WTC11 (cell line): ENCODE results near the gene NEURL3. TPM values are rescaled to one million over a fixed set of nuclear protein-coding genes. Genes with fewer than 3 reads are reported as not detected.

Experiments used
- ATAC-seq: fragments of 200-7000 bp; cut with Tn5 transposase; 2 replicates; pipeline ENCODE4 v1.10.0; 2021; ENCODE audit warnings: mild to moderate bottlenecking, moderate library complexity
- CTCF ChIA-PET: fragments of 300-600 bp; sonication (Branson Sonifier 250); formaldehyde crosslinking; loops from one replicate; lab custom pipeline; 2021; ENCODE audit warnings: antibody characterized with exemption; lab: Charles Lee
- POLR2A ChIA-PET: fragments of 350-600 bp; sonication (Branson Sonifier 250); formaldehyde crosslinking; loops from one replicate; lab custom pipeline; 2021; ENCODE audit warnings: antibody characterized with exemption; lab: Charles Lee
- DNase-seq: peaks from one replicate; pipeline ENCODE4 v3.0.0; 2021; ENCODE audit warnings: low spot score
- H3K27ac Mint-ChIP-seq: 2 replicates; pipeline ENCODE4 v1.8.0; 2021; ENCODE audit warnings: mixed read lengths
- H3K27me3 Mint-ChIP-seq: 2 replicates; pipeline ENCODE4 v1.8.0; 2021; ENCODE audit warnings: low read depth, mild to moderate bottlenecking, moderate library complexity, mixed read lengths
- H3K36me3 Mint-ChIP-seq: 2 replicates; pipeline ENCODE4 v1.8.0; 2021; ENCODE audit warnings: mixed read lengths
- H3K4me1 Mint-ChIP-seq: 2 replicates; pipeline ENCODE4 v1.8.0; 2022; ENCODE audit warnings: mixed read lengths
- H3K4me3 Mint-ChIP-seq: 2 replicates; pipeline ENCODE4 v1.8.0; 2021; ENCODE audit warnings: mild to moderate bottlenecking, moderate library complexity, mixed read lengths
- H3K9me3 Mint-ChIP-seq: 2 replicates; pipeline ENCODE4 v1.8.0; 2021; ENCODE audit warnings: mixed read lengths
- AFF4 ChIP-seq: sonication (generic); formaldehyde crosslinking; IDR thresholded peaks from 2 replicates; pipeline ENCODE4 v1.8.1; 2023; ENCODE audit warnings: mild to moderate bottlenecking, missing genetic modification reagents, borderline replicate concordance
- ATF6 ChIP-seq: sonication (generic); formaldehyde crosslinking; IDR thresholded peaks from 2 replicates; pipeline ENCODE4 v1.8.1; 2023; ENCODE audit warnings: mild to moderate bottlenecking, missing genetic modification reagents
- CBFB ChIP-seq: sonication (generic); formaldehyde crosslinking; IDR thresholded peaks from 2 replicates; pipeline ENCODE4 v1.8.1; 2022; ENCODE audit warnings: mild to moderate bottlenecking, low read depth, missing genetic modification reagents
- E2F5 ChIP-seq: sonication (generic); formaldehyde crosslinking; IDR thresholded peaks from 2 replicates; pipeline ENCODE4 v1.8.1; 2022; ENCODE audit warnings: mild to moderate bottlenecking, moderate library complexity, missing genetic modification reagents
- GABPB1 ChIP-seq: sonication (generic); formaldehyde crosslinking; IDR thresholded peaks from 2 replicates; pipeline ENCODE4 v1.8.1; 2023; ENCODE audit warnings: mild to moderate bottlenecking, missing genetic modification reagents
- HMGXB4 ChIP-seq: sonication (generic); formaldehyde crosslinking; IDR thresholded peaks from 2 replicates; pipeline ENCODE4 v1.8.1; 2023; ENCODE audit warnings: mild to moderate bottlenecking, moderate library complexity, missing genetic modification reagents
- NFATC4 ChIP-seq: fragments of 250-450 bp; sonication (Bioruptor Pico); IDR thresholded peaks from 2 replicates; pipeline ENCODE4 v1.9.0; 2021; ENCODE audit warnings: mild to moderate bottlenecking
- PRRX2 ChIP-seq: fragments of 250-450 bp; sonication (Bioruptor Pico); IDR thresholded peaks from 2 replicates; pipeline ENCODE4 v1.8.0; 2021; ENCODE audit warnings: mild to moderate bottlenecking
- USF2 ChIP-seq: sonication (generic); formaldehyde crosslinking; IDR thresholded peaks from 2 replicates; pipeline ENCODE4 v1.8.1; 2023; ENCODE audit warnings: mild to moderate bottlenecking, missing genetic modification reagents, moderate library complexity
- ZMAT4 ChIP-seq: fragments of 250-450 bp; sonication (Bioruptor Pico); IDR thresholded peaks from 2 replicates; pipeline ENCODE4 v1.9.0; 2021; ENCODE audit warnings: mild to moderate bottlenecking
- ZSCAN18 ChIP-seq: fragments of 250-450 bp; sonication (Bioruptor Pico); IDR thresholded peaks from 2 replicates; pipeline ENCODE4 v2.1.2; 2022; ENCODE audit warnings: mild to moderate bottlenecking, moderate library complexity
- total RNA-seq: library from RNA; stranded (reverse); gene quantifications from 3 replicates; pipeline ENCODE4 v1.2.3, GENCODE V29; 2021

NEURL3 gene
- total RNA-seq, 1 experiment from 2014 or later, result not detected

GRCh38 chr2:96507957-96508520, 2.9 kb upstream of the NEURL3 start (continued):
- TF ChIP-seq NFATC4 (no peak), HMGXB4 (peak; percentile 78; the same call in 1 of the 2 replicates), CBFB (CRISPR knock-in tag) (no peak), E2F5 (CRISPR knock-in tag) (no peak), USF2 (no peak), GABPB1 (CRISPR knock-in tag) (peak; percentile 36), ZMAT4 (no peak), AFF4 (CRISPR knock-in tag) (no peak), ZSCAN18 (CRISPR knock-in tag) (no peak)

- TF ChIP-seq PRRX2 (CRISPR knock-in tag), result no peak
- Mint-ChIP-seq H3K4me1 (peaks cover 12% of the 10 kb centered on the region), H3K4me3 (no peak overlapping the region), H3K27ac (no peak overlapping the region), H3K9me3 (no peaks in the 10 kb centered on the region), H3K27me3 (peaks cover 33% of the 10 kb centered on the region), H3K36me3 (no peaks in the 10 kb centered on the region)
- ATAC-seq, result no peak
- ChIA-PET POLR2A (no interaction called here), CTCF (no interaction called here)
- DNase-seq, result no peak
Observed at GRCh38 chr2:96506907-96507240, 1.7 kb upstream of the NEURL3 start.

GRCh38 chr2:96506016-96506906, 1.1 kb upstream of the NEURL3 start:
- POLR2A ChIA-PET, result no interaction called here
- Mint-ChIP-seq H3K27ac (no peak overlapping the region), H3K27me3 (peaks cover 31% of the 10 kb centered on the region)
- CTCF ChIA-PET, result interaction anchor here (0.9 kb wide), 1 partner anchor 48 kb away, joined by 5 read pairs; no protein-coding TSS in a partner anchor
- no peak for DNase-seq
- ATAC-seq, result no peak
- TF ChIP-seq ATF6 (CRISPR knock-in tag) (no peak), PRRX2 (CRISPR knock-in tag) (no peak)
- TF ChIP-seq, all 79 proteins: peak for 0
- Mint-ChIP-seq H3K36me3 (no peaks in the 10 kb centered on the region), H3K4me1 (peaks cover 15% of the 10 kb centered on the region), H3K9me3 (no peaks in the 10 kb centered on the region), H3K4me3 (no peak overlapping the region)
